ENCODE data around the gene SNX32.
A peak's percentile ranks its signal among the peaks of the same experiment; 100 is the strongest.

The SNX32 gene

DNA sequence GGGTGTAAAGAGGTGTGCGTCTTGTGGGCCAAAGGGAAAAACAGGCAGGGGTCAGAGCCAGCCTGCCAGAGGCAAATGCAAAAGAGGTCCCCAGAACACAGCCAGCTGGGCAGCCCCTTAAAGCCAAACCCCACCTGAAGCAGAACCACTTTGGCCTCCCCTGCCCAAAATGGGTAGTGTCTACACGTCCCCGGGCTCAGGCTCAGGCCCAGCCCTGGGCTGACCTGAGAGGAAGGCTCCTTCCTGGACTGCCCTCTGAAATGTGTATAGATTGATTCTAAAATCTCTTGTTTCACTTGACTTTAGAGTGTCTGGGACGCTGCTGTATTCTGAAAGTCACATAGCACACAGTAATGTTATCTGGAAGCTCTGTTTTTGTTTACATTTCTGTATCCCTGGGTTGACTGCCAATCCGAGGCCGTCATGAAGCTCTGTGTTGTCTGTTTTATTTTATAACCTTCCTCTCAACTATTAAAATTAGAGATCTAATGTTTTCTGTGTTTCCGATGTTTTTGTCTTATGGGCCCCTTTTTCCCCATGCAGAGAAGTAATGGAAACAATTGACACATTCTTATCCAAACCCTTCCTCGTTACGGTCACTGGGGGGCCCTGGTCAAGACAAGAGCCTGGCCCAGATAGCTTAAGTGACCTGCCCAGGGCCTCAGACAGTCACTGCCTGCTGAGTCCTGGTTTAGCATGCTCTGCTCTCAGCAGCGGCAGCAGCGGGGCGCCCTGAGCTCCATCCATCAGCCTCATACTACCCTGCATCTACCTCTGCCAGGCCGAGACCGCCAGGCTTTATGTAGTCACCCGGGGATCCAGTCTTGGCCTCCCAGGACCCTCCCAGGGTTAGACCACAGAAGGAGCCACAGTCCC lies 36.8 kb upstream of the SNX32 start:
- DNase-seq (ENCODE audit: low read depth in 2 of 2): no peak

GRCh38 chr11:65797711-65798110 lies 36.1 kb upstream of the SNX32 start:
- no peak for DNase-seq (ENCODE audit: low read depth in 2 of 2)

- no peak for DNase-seq (ENCODE audit: low read depth in 2 of 2)
These were observed 34.9 kb upstream of the SNX32 start for GRCh38 chr11:65798882-65799281.

GRCh38 chr11:65801153-65801987 lies 32.4 kb upstream of the SNX32 start:
- no peak for DNase-seq (ENCODE audit: low read depth in 2 of 2)

DNA sequence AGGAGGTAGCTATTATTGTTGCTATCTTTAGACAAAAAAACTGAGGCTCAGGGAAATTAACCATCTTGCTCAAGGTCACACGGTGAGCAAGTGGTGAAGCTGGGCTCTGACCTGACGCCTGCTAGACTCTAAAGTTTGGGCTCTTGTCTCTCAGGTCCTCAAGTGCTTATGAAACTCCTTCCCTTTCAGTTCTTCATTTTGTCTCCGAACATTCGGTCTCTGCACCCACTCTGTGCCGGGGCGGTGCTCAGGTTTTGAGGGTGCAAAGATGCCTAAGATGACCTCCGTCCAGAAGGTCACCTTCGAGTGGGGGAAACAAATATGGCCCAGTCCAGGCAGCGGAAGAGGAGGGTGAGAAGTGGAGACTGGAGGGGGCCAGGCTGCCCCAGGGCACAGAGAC lies 30.9 kb upstream of the SNX32 start:
- no peak for DNase-seq (ENCODE audit: low read depth in 2 of 2)

GRCh38 chr11:65803797-65804492 lies 29.8 kb upstream of the SNX32 start:
- DNase-seq (ENCODE audit: low read depth in 2 of 2): no peak

DNA sequence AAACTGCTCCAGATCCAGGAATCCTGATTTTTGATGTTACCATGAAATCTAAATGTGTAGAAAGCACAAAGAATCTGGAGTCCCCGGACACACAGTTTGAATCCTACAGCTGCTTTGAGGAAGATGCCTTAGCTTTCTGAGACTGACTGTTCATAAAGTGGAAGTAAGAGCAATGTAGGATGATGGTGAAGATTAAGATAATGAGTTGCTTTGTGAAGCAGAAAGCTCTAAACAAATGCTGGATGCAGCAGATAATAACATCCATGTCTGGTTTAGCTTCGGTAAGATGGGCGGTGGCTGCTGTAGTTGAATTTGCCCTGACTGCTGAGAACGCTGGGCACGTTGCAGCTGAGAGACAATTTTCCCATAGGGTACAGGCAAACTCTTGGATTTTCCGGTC lies 26.8 kb upstream of the SNX32 start:
- no peak for DNase-seq (ENCODE audit: low read depth in 2 of 2)

DNA sequence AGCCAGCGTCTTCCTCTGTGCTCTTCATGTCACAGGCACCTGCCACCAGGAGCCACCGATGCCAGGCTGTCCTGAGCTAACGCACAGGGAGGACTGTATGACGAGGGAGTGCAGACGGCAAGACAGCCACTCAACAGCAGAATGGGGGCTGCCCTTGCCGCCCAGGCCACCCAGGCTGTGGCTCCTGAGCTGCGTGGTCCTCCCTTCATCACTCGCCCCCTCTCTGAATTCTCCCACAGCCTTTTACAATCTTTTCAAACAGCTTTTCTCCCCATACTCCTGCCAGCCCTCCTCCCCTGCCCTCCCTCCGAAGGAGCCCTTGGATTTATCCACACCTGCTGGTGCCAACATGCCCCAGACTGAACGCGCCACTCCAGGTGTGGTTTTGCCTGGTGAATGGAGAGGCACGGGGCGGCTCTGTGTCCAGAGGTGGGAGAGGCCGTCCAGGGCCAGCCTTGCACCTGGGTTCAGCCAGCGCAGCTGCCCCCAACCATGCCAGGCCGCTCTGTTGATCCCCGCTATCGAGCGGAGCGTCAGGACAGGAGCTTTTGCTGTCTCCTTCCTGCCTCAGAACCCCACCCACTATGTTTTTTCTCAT lies 24.9 kb upstream of the SNX32 start:
- DNase-seq (ENCODE audit: low read depth in 2 of 2): no peak

GRCh38 chr11:65809496-65809895 lies 24.3 kb upstream of the SNX32 start:
- no peak for DNase-seq (ENCODE audit: low read depth in 2 of 2)

DNA sequence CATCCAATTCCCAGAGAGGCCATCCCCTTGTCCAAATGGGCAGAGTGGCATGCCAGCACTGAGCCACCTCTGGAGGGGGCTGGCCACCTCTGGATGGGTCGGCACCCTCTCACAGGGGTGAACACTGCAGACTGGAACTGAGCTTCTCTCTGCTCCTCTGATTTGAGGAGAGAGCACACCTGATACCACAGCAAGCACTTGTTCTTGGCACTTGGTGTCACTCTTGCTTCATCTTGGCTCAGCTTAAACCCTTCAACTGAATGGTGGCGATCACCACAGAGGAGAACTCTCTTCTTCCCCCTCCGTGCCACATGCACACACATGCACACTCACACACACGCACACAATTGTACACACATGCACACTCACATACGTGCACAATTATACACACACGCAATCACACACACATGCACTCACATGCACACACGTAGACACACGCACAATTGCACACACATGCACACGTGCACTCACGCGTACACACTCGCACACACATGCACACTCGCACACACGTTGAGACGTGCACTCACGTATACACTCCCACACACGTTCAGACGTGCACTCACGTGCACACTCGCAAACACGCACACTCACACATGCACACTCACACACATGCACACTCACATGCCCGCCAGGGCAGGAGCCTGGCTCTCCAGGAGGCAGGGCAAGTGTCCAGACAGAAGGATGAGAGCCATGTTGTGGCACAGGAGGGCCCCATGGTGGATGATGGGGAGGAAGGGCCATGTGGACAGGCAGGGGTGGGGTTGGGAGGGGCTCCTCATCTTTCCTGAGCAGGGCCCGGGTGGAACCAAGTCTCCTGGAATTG lies 23.5 kb upstream of the SNX32 start:
- no peak for DNase-seq (ENCODE audit: low read depth in 2 of 2)

- DNase-seq (ENCODE audit: low read depth in 2 of 2): no peak
These were observed 21.8 kb upstream of the SNX32 start for GRCh38 chr11:65811764-65812475.

- no peak for DNase-seq (ENCODE audit: low read depth in 2 of 2)
These were observed 19.4 kb upstream of the SNX32 start for GRCh38 chr11:65814131-65814985.

GRCh38 chr11:65814986-65815565 lies 18.7 kb upstream of the SNX32 start:
- no peak for DNase-seq (ENCODE audit: low read depth in 2 of 2)

DNA sequence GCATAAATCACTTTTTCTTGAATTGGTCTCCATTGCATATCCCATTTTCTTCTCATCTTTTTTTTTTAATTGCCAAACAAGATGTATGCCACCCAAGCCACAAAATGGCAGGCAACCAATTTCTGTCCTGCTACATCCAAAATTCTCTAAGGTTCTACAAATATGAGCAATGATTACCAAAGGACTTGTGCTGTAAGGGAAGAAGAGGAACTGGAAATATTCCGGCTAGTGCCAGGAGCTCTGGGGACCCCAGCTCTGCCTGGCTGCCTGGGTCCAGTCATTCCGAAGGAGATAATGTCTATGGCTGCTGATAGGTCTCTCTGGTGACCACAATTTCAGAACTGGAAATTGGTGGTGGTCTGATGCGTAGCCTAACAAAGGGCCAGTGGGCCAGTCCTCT lies 17.1 kb upstream of the SNX32 start:
- DNase-seq (ENCODE audit: low read depth in 2 of 2): no peak

- no peak for DNase-seq (ENCODE audit: low read depth in 2 of 2)
These were observed 16.4 kb upstream of the SNX32 start for GRCh38 chr11:65817312-65817834.

DNA sequence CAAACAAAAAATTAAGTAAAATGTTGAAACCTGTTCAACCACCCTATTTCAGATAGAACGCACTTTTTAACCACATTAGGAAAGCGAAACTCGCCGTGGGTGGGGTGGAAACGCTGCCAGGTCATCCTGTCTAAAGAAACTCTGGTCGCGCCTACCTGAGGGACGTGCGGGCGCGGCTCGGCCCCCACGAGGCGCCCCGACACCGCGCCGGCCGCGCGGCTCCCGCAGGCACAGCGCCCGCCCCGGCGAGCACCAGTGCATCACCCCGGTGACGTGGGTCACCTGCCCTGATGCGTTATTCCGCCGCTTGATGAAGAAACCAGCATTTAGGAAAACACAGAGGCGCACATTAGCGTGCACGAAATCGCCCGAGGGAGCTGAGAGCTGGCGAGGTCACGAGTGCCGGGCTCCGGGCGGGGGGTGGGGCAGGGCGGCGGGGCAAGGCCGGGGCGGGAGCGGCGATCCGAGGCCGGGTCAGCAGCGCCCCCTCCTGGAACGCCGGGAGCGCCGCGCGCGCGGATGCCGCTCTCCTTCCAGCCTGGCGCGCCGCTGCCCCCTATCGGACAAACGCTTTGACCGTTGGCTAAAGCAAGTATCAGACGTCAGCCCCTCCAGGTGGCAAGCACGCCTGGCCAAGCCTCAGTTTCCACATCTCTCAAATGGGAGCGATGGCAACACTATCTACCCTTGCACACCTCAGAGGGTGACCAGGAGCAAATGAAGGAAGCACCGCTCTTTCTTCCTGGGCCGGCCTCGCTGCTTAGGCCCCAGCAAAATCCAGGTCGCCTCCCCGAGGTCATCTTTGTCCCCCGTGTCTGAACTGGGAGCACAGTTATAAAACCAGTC lies 15.7 kb upstream of the SNX32 start:
- peak; percentile 82 to 91 for DNase-seq (ENCODE audit: low read depth in 2 of 2)

- DNase-seq (ENCODE audit: low read depth in 2 of 2): no peak
These were observed 12.7 kb upstream of the SNX32 start for GRCh38 chr11:65821107-65821506.
